HFFc6 (cell line): ENCODE measurements around the gene ARMC9. TPM values are rescaled to one million over a fixed set of nuclear protein-coding genes. Genes with fewer than 3 reads are reported as not detected.

Experiments
- DNase-seq: peaks from one replicate; pipeline ENCODE4 v3.0.0-alpha.2; 2018
- H3K27ac Mint-ChIP-seq: 2 replicates; pipeline ENCODE4 v1.8.0; 2020; ENCODE audit warnings: mild to moderate bottlenecking, mixed read lengths
- H3K27me3 Mint-ChIP-seq: 2 replicates; pipeline ENCODE4 v1.8.0; 2021; ENCODE audit warnings: mild to moderate bottlenecking, moderate library complexity, mixed read lengths; ENCODE audit not compliant: insufficient read depth
- H3K36me3 Mint-ChIP-seq: 2 replicates; pipeline ENCODE4 v1.8.0; 2021; ENCODE audit warnings: low read depth, mixed read lengths
- H3K4me1 Mint-ChIP-seq: 2 replicates; pipeline ENCODE4 v1.8.0; 2020; ENCODE audit warnings: low read depth, mixed read lengths
- H3K4me3 Mint-ChIP-seq: 2 replicates; pipeline ENCODE4 v1.8.0; 2020; ENCODE audit warnings: mild to moderate bottlenecking, moderate library complexity, mixed read lengths
- H3K9me3 Mint-ChIP-seq: 2 replicates; pipeline ENCODE4 v1.8.0; 2020; ENCODE audit warnings: mild to moderate bottlenecking, mixed read lengths
- CTCF ChIP-seq: fragments of 200-600 bp; sonication (generic); IDR thresholded peaks from 2 replicates; pipeline ENCODE4 v1.5.0; 2021; ENCODE audit warnings: antibody characterized with exemption, mild to moderate bottlenecking
- total RNA-seq, 6 experiments: library from RNA; stranded (reverse); fragmentation: NEBNext Ultra II Directional; extraction: Animal tissue kit (Norgen Biotek cat#: 25700); gene quantifications; 2 replicates in 1 of 6; 3 replicates in 5 of 6; pipeline ENCODE4 v1.2.3, GENCODE V29; 2021

The ARMC9 gene
- total RNA-seq, 6 experiments from 2014 or later: 49.3 to 93.2 (median 55.7) TPM

DNA sequence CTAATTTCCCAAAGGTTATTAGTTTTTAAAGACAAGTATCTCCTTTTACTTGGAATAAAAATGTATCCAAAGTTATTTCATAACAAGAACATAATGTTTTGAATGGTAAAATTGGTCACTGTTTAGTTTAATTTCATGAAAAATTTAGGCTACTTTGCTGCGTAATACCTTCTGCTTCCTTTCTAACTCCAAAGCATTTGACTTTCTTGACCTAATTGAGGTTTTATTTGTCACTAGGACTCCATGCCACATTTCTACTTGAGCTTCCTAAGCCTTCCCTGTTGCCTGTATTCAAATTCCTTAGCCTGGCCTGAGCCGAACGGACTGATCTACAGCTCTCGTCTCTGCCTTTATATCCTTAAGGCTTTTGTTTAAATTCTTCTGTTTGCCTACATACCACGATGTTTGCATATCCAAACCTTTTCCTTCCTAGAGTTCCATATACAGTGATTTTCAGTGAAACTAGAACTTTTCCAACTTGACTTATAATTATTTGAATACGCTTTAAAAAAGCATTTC, 25.1 kb downstream of the ARMC9 start:
- H3K4me3 Mint-ChIP-seq: no peak overlapping the region
- H3K27me3 Mint-ChIP-seq: peaks cover 2% of the 10 kb centered on the region; the same call in 1 of the 2 replicates
- H3K4me1 Mint-ChIP-seq: peaks cover 53% of the 10 kb centered on the region
- TF ChIP-seq CTCF: no peak
- H3K9me3 Mint-ChIP-seq: no peaks in the 10 kb centered on the region
- H3K27ac Mint-ChIP-seq: peak overlapping the region; percentile 87
- peaks cover 28% of the 10 kb centered on the region for H3K36me3 Mint-ChIP-seq
- DNase-seq: no peak

DNA sequence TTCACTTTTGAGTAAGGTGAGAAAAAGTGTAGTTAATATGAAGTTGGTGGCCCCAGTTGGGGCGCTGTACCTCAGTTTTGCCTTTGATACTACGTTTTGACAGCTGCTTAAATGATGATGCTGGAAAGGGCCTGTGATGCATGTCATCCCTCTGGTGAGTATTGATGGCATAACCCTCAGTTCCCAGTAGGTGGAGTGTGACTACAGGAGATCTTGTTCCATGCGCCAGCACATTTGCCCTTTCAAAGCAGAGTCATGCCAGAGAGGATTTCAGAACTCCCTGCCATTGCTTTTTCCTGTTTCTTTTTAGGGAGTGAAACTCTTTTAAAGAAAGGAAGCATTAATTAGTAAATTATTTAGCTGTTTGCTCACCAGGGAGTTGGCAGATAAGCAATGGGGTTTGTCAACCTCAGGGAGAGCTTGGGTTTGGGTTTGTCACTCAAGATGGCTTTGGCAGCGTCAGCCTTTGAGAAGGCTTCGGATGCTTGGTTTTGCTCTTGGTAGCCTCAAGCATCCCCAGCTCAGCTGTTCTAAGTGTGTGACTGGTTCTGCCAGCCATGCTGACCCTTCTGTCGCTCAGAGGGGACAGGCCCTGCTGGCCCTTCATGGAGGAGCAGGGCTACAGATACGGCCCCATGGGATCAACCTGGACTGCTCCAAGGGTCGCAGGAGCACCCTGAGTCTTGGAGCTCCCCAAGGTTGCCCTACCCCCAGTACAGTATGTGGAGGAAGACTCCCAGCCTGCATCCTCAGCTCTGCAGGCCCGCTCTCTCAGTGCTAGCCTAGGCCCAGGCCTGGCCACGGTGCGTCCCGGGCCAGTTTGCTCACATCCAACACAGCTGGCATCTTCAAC, 29.1 kb downstream of the ARMC9 start:
- peak; percentile 85 for TF ChIP-seq CTCF
- Mint-ChIP-seq H3K4me1 (peaks cover 37% of the 10 kb centered on the region), H3K9me3 (no peaks in the 10 kb centered on the region), H3K4me3 (no peak overlapping the region), H3K27ac (peak overlapping the region; percentile 58; the same call in 1 of the 2 replicates), H3K27me3 (peaks cover 4% of the 10 kb centered on the region; the same call in 1 of the 2 replicates), H3K36me3 (peaks cover 6% of the 10 kb centered on the region)
- peak; percentile 83 for DNase-seq

DNA sequence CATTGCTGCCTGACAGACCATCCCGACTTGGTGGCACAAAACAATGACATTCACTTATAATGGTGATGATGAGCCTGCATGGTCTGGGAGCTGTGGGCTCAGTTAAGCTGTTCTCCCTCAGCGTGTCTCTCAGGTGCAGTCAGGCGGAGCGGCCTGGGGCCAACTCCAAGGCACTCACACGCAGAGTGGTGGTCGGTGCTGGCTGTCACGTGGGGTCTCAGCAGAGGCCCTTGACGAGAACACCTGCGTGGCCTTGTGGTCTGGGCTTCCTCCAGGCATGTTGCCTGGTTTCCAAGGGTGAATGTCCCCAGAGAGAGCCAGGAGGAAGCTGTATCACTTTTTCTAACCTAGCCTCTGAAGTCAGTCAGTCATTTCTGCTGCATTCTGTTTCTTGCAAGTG, 29.8 kb downstream of the ARMC9 start:
- Mint-ChIP-seq H3K27me3 (peaks cover 4% of the 10 kb centered on the region; the same call in 1 of the 2 replicates), H3K27ac (peak overlapping the region; percentile 58; the same call in 1 of the 2 replicates), H3K4me1 (peaks cover 31% of the 10 kb centered on the region), H3K36me3 (peaks cover 6% of the 10 kb centered on the region), H3K9me3 (no peaks in the 10 kb centered on the region), H3K4me3 (no peak overlapping the region)
- DNase-seq: no peak
- no peak for TF ChIP-seq CTCF

DNA sequence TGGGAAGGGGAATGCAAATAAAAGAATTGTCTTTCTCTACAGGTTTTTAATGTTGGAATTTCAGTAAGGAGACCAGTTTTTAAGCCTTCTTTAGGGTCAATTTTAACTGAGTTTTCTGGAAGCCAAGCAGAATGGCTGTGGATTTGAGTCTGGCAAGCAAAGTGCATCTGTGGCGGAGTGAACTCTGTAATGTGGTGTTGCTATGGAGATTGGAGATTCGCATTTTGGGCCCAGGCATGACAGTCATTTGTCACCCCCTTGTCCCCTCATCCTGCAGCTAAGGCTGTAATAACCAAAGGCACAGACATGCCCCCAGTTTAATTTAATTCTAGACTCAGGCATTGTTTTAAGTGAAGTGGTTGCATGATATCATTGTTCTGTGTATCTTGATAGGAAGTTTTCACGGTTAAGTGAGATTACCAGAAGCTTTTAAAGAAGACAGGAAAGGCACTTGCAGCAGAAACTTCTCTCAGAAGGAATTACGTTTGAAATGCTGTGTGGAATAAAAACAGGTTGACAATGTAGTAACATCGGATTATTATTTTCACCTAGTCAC, 30.6 kb downstream of the ARMC9 start:
- Mint-ChIP-seq H3K9me3 (no peaks in the 10 kb centered on the region), H3K36me3 (no peaks in the 10 kb centered on the region; the same call in 1 of the 2 replicates), H3K27ac (0 out of 2 replicates have a peak overlapping the region, but pooled peaks have one; percentile 1), H3K27me3 (peaks cover 4% of the 10 kb centered on the region; the same call in 1 of the 2 replicates), H3K4me1 (peaks cover 23% of the 10 kb centered on the region), H3K4me3 (no peak overlapping the region)
- TF ChIP-seq CTCF: no peak
- DNase-seq: no peak

GRCh38 chr2:231235217-231235616, 36.8 kb downstream of the ARMC9 start:
- H3K9me3 Mint-ChIP-seq: no peaks in the 10 kb centered on the region
- peaks cover 6% of the 10 kb centered on the region; the same call in 1 of the 2 replicates for H3K36me3 Mint-ChIP-seq
- no peak overlapping the region for H3K27ac Mint-ChIP-seq
- no peaks in the 10 kb centered on the region for H3K4me1 Mint-ChIP-seq
- H3K27me3 Mint-ChIP-seq: no peaks in the 10 kb centered on the region
- no peak for DNase-seq
- no peak overlapping the region for H3K4me3 Mint-ChIP-seq
- TF ChIP-seq CTCF: no peak
